ENCODE results near the gene SBF2. TPM values are rescaled to one million over a fixed set of nuclear protein-coding genes. Genes with fewer than 3 reads are reported as not detected.

The SBF2 gene
- total RNA-seq, 1 experiment from 2014 or later, result 31.3 TPM

DNA sequence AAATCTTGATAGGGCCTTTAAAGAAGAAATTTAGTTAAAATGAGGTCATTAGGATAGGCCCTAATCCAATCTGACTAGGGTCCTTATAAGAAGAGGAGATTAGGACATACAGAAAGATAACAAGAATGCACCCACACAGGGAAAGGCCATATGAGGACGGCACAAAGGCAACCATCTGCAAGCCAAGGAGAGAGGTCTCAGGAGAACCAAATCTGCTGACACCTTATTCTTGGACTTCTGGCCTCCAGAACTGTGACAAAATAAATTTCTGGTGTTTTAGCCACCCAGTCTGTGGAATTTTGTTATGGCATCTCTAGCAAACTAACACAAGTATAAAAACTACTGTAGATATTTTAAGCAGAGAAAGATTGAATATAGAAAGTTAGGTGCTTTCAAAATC lies 39.5 kb upstream of the SBF2 start:
- intact Hi-C loops (cut with micrococcal nuclease), result no loop called here
- TF ChIP-seq, protein P1, sequence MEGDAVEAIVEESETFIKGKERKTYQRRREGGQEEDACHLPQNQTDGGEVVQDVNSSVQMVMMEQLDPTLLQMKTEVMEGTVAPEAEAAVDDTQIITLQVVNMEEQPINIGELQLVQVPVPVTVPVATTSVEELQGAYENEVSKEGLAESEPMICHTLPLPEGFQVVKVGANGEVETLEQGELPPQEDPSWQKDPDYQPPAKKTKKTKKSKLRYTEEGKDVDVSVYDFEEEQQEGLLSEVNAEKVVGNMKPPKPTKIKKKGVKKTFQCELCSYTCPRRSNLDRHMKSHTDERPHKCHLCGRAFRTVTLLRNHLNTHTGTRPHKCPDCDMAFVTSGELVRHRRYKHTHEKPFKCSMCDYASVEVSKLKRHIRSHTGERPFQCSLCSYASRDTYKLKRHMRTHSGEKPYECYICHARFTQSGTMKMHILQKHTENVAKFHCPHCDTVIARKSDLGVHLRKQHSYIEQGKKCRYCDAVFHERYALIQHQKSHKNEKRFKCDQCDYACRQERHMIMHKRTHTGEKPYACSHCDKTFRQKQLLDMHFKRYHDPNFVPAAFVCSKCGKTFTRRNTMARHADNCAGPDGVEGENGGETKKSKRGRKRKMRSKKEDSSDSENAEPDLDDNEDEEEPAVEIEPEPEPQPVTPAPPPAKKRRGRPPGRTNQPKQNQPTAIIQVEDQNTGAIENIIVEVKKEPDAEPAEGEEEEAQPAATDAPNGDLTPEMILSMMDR (conservative IDR thresholded peaks at IDR 0.05; ENCODE audit: low read depth, low read length), result no peak
- no peak for TF ChIP-seq EZH2 (IDR thresholded peaks at IDR 0.05; ENCODE audit: low read length, unreplicated experiment)
- no peak for TF ChIP-seq EZH2phosphoT487 (IDR thresholded peaks at IDR 0.05; ENCODE audit: borderline replicate concordance, low read length)
- no peak for DNase-seq
- no peaks in the 10 kb centered on the region for H3K9me2 ChIP-seq (replicated peaks; ENCODE audit: low read length)
- H3K4me1 ChIP-seq (ENCODE audit: insufficient read depth, low read length), result peaks cover 20% of the 10 kb centered on the region
- H3K9me3 ChIP-seq (ENCODE audit: low read length), result no peaks in the 10 kb centered on the region
- ChIA-PET POLR2A (ENCODE audit: unreplicated experiment) (no interaction called here), CTCF (no interaction called here)
- no peak for ATAC-seq
- no peak overlapping the region for H2AFZ ChIP-seq (ENCODE audit: low read length)
- no peak overlapping the region for H3K9ac ChIP-seq (ENCODE audit: low read length)
- no peaks in the 10 kb centered on the region for H3K27me3 ChIP-seq (ENCODE audit: low read length)
- no peak overlapping the region for H3K27ac ChIP-seq (ENCODE audit: low read length)
- H3K4me2 ChIP-seq (ENCODE audit: low read length), result no peak overlapping the region
- no peaks in the 10 kb centered on the region for H4K20me1 ChIP-seq (ENCODE audit: low read length)
- no peak overlapping the region for H3K4me3 ChIP-seq (ENCODE audit: low read length)
- H3F3A ChIP-seq (ENCODE audit: low read length, unreplicated experiment), result peaks cover 3% of the 10 kb centered on the region
- BruUV-seq (replicated peaks), result no TSS peak
- no peaks in the 10 kb centered on the region for H3K79me2 ChIP-seq (ENCODE audit: low read length)
- no peaks in the 10 kb centered on the region for H3K36me3 ChIP-seq (ENCODE audit: low read depth, low read length)

DNA sequence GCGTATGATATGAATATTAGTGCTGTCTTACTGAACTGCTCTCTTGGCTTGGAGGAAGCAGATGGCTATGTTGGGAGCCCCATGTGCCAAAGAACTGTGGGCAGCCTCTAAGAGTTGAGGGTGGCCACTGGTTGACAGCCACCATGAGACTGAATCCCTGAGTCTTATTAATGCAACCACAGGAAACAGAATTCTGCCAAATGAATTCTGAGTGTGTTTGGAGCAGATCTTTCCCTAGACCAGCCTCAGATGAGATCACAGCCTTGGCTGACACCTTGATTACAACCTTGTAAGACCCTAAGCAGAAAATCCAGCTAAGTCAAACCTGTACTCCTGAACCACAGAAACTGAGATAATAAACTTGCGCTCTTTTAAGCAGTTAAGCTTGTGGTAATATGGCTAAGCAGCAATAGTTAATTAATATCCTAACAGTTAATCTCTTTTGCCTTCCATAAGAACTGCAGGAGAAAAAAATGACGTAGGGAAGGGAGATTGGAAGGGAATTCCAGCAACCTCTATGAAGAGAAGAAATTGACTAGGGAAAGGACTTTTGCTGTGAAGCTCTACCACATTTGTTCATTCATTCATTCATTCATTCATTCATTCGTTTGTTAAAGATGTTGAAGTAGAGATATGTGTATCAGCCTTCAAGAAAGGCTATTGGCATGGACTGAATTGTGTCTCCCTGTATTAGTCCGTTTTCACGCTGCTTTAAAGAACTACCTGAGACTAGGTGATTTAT lies 37.7 kb upstream of the SBF2 start:
- no peak for ATAC-seq
- Histone ChIP-seq H3K9ac (ENCODE audit: low read length) (no peak overlapping the region), H3K4me1 (ENCODE audit: insufficient read depth, low read length) (peaks cover 32% of the 10 kb centered on the region), H2AFZ (ENCODE audit: low read length) (no peak overlapping the region), H3K27ac (ENCODE audit: low read length) (no peak overlapping the region), H3K36me3 (ENCODE audit: low read depth, low read length) (no peaks in the 10 kb centered on the region), H3K9me3 (ENCODE audit: low read length) (no peaks in the 10 kb centered on the region), H3K27me3 (ENCODE audit: low read length) (no peaks in the 10 kb centered on the region), H4K20me1 (ENCODE audit: low read length) (no peaks in the 10 kb centered on the region), H3K9me2 (replicated peaks; ENCODE audit: low read length) (no peaks in the 10 kb centered on the region), H3K79me2 (ENCODE audit: low read length) (no peaks in the 10 kb centered on the region), H3K4me2 (ENCODE audit: low read length) (no peak overlapping the region), H3K4me3 (ENCODE audit: low read length) (no peak overlapping the region), H3F3A (ENCODE audit: low read length, unreplicated experiment) (peaks cover 3% of the 10 kb centered on the region)
- CTCF ChIA-PET, result no interaction called here
- POLR2A ChIA-PET (ENCODE audit: unreplicated experiment), result no interaction called here
- no peak for TF ChIP-seq EZH2phosphoT487 (IDR thresholded peaks at IDR 0.05; ENCODE audit: borderline replicate concordance, low read length)
- TF ChIP-seq, protein P1 (conservative IDR thresholded peaks at IDR 0.05; ENCODE audit: low read depth, low read length), result no peak
- no peak for TF ChIP-seq EZH2 (IDR thresholded peaks at IDR 0.05; ENCODE audit: low read length, unreplicated experiment)
- BruUV-seq (replicated peaks), result no TSS peak
- intact Hi-C loops (cut with micrococcal nuclease), result loop anchor here (2.0 kb wide), 1 partner anchor 75 kb away; no protein-coding TSS in a partner anchor
- no peak for DNase-seq

- Histone ChIP-seq H3K4me1 (ENCODE audit: insufficient read depth, low read length) (peaks cover 49% of the 10 kb centered on the region), H3K36me3 (ENCODE audit: low read depth, low read length) (no peaks in the 10 kb centered on the region), H2AFZ (ENCODE audit: low read length) (no peak overlapping the region), H3K4me3 (ENCODE audit: low read length) (no peak overlapping the region), H3K9me2 (replicated peaks; ENCODE audit: low read length) (no peaks in the 10 kb centered on the region), H3F3A (ENCODE audit: low read length, unreplicated experiment) (peaks cover 3% of the 10 kb centered on the region), H3K9me3 (ENCODE audit: low read length) (no peaks in the 10 kb centered on the region), H4K20me1 (ENCODE audit: low read length) (no peaks in the 10 kb centered on the region), H3K79me2 (ENCODE audit: low read length) (no peaks in the 10 kb centered on the region), H3K9ac (ENCODE audit: low read length) (peak overlapping the region; percentile 42; the same call in 1 of the 2 replicates), H3K27me3 (ENCODE audit: low read length) (no peaks in the 10 kb centered on the region), H3K27ac (ENCODE audit: low read length) (peak overlapping the region; percentile 84), H3K4me2 (ENCODE audit: low read length) (peak overlapping the region; percentile 57)
- ChIA-PET CTCF (no interaction called here), POLR2A (ENCODE audit: unreplicated experiment) (interaction anchor here (0.7 kb wide), 1 partner anchor 125 kb away, joined by 4 read pairs; no protein-coding TSS in a partner anchor)
- no TSS peak for BruUV-seq (replicated peaks)
- peak; percentile 91 for DNase-seq
- peak; percentile 55 for ATAC-seq
- intact Hi-C loops (cut with micrococcal nuclease), result loop anchor here (2.0 kb wide), 1 partner anchor 77 kb away; no protein-coding TSS in a partner anchor
- TF ChIP-seq, protein P1 (conservative IDR thresholded peaks at IDR 0.05; ENCODE audit: low read depth, low read length), result no peak
- TF ChIP-seq EZH2 (IDR thresholded peaks at IDR 0.05; ENCODE audit: low read length, unreplicated experiment) (no peak), EZH2phosphoT487 (IDR thresholded peaks at IDR 0.05; ENCODE audit: borderline replicate concordance, low read length) (no peak)
These were observed 35.9 kb upstream of the SBF2 start for GRCh38 chr11:10329935-10330334.
